HG03159 (cell line): ENCODE measurements around the gene FZD2.

Experiments used
- ATAC-seq: cut with Tn5 transposase; IDR thresholded peaks from one replicate; pipeline ENCODE4 v1.9.1; 2021; ENCODE audit warnings: mild to moderate bottlenecking, moderate library complexity; ENCODE audit not compliant: unreplicated experiment

The FZD2 gene

DNA sequence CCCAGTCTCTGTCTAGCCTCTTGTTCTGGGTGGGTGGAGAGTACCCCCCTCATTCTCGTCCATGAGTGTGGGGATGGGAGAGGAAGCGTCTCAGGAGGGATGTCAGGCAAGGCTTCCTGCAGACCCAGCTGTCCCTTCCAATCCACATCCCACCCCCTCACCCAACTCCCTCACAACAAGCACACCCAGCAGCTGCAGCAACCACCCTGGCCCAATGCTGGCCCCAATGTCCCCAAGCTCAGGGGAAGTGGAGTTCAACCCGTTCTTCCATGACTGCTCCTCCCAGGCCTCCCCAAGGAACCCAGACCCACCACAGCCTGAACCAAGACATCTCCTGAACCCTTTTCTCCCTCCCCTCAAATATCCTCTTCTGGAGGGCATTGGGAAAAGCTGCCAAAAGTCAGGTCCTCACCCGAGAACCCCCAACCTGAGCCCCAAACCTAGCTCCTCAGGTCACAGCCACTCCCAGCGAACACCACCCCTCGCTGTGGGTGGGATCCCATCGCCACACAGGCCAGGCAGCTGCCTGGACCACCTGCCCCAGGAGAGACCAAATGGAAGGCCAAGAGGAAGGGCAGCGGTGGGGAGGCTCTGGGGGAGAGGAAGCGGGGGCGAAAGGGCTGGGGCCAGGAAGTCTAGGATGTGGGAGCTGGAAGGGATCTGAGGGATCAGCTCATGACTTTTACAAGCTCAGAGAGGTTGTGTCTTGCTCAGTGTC lies 47.6 kb downstream of the FZD2 start:
- ATAC-seq: no peak

DNA sequence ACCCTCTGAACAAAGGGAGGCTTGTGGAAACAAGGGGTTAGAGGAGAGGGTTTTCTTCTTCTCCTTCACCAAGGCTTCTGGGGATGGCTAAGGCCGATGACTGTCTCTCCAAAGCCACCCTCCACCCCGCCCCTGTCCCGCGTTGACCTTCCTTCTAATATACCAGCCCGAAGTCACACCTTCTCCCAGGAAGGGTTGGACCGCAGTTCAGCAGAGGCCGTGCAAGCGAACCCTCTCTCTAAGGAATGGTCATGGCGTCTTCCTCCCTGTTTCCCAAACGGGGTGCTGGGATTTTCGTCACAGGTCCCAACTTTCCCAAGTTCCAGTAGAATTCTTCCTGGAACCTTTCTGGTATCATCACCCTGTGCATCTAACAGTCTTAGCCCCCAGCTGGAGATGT lies 49.4 kb downstream of the FZD2 start:
- ATAC-seq: no peak

DNA sequence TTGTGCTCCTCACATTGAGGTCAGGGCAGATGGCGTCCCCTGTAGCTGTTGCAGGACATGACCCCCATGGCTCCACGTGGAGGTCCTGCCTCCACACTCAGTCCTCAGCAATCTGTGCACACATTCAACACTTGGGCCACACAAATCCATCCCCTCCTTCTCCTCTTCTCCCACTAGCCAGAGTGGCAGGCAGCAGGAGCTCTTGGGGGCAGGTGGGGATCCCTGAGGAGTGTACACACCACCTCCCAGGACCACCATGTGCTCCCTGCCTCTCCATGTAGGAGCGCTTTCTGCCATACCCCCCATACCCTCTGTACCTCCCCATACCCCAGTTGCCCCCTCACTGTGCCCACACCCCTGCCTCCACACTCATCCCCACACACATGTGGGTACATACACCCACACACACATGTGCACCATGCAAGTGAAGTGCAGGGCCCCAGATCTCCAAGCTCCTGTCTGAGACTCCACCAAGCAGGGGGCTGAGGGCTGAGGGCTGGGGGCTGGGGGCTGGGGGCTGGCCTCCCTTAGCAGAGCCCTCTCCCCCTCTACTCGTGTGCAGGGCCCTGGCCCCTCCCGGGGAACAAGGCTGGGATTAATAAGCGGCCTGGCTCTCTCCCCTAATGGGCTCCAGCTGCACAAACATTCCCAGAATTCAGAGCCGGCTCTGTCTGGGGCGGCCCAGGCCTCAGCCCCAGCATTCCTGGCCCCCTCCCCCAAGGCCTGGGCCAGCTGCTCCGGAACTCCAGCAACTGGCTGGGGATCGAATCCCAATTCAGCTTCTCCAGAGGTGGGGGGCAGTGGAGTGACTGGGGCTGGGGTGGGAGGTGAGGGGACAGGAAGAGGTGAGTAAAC lies 50.8 kb downstream of the FZD2 start:
- no peak for ATAC-seq

- ATAC-seq: no peak
Observed at GRCh38 chr17:44608727-44609435, 51.6 kb downstream of the FZD2 start.

GRCh38 chr17:44610331-44610730 lies 53.0 kb downstream of the FZD2 start:
- ATAC-seq: no peak
